Ovary (tissue), 9 donors: ENCODE results near the gene TLR9. TPM values are rescaled to one million over a fixed set of nuclear protein-coding genes. Genes with fewer than 3 reads are reported as not detected.

Experiments used
- DNase-seq, 5 donors: peaks; one replicate each; pipeline ENCODE4 v3.0.0-alpha.2; 2019 to 2020
- H3K27ac ChIP-seq, 2 donors: fragments of 200-600 bp; one replicate each; pipeline versions ENCODE4 v1.5.1 to v1.8.0; 2019 to 2022
- H3K27me3 ChIP-seq: fragments of 200-600 bp; one replicate; pipeline ENCODE4 v1.8.0; 2022
- H3K36me3 ChIP-seq: fragments of 200-600 bp; sonication (generic); one replicate; pipeline ENCODE4 v1.5.1; 2019
- H3K4me1 ChIP-seq: one replicate; pipeline ENCODE4 v1.8.1; 2013; ENCODE audit warnings: mild to moderate bottlenecking, moderate library complexity; ENCODE audit not compliant: insufficient read depth
- H3K4me3 ChIP-seq: fragments of 200-600 bp; sonication (generic); one replicate; pipeline ENCODE4 v1.5.1; 2017
- H3K9me3 ChIP-seq, 2 donors: fragments of 200-600 bp in 1 of 2; sonication (generic) in 1 of 2; one replicate each; pipeline versions ENCODE4 v1.5.1 to v1.8.1; 2013 to 2019; ENCODE audit warnings: mild to moderate bottlenecking in 1 of 2, moderate library complexity in 1 of 2
- EP300 ChIP-seq: sonication (generic); formaldehyde crosslinking; IDR thresholded peaks from one replicate; pipeline ENCODE4 v1.6.1; 2017; ENCODE audit warnings: antibody characterized with exemption
- POLR2A ChIP-seq: fragments of 450-650 bp; IDR thresholded peaks from one replicate; pipeline ENCODE4 v1.6.1; 2017; ENCODE audit warnings: antibody characterized with exemption, mild to moderate bottlenecking, moderate library complexity
- WGBS, 3 donors: extraction: QIAGEN DNeasy Blood & Tissue Kit in 1 of 3; methylation state at CpG; one replicate each; pipeline versions ENCODE4 v1.1.5 to v1.1.7; 2013 to 2017; 5-methylcytosine and 5-hydroxymethylcytosine counted together
- intact Hi-C, 4 donors: fragments of 100-400 bp; cut with DNase I; formaldehyde crosslinking; loops; one replicate each; pipeline versions ENCODE4 v1.11.0 to v1.15.1; 2022 to 2023
- polyA plus RNA-seq, 2 donors: library from polyadenylated mRNA; stranded (reverse); fragments of 200-250 nt in 1 of 2; fragments of 350-450 nt in 1 of 2; fragmentation: Illumina TruSeq in 1 of 2; extraction: RNeasy Lipid Tissue Mini Kit (QIAGEN cat#74804) in 1 of 2; gene quantifications; one replicate each; pipeline ENCODE4 v1.2.3, GENCODE V29; 2013 to 2014
- total RNA-seq, 7 donors: library from RNA; depleted of rRNA in 2 of 7; stranded (reverse); fragments of >200 nt in 2 of 7; fragmentation: NEBNext Ultra II Directional in 3 of 7; extraction: Animal tissue kit (Norgen Biotek cat#: 25700) in 3 of 7; gene quantifications; one replicate each; pipeline versions ENCODE4 v1.1.0 to v1.2.4, GENCODE V29; 2016 to 2023
- TF ChIP-seq, protein P1 (sequence below), 3 donors: fragments of 450-650 bp in 2 of 3; fragments of 200-600 bp in 1 of 3; IDR thresholded peaks; one replicate each; pipeline versions ENCODE4 v1.5.1 to v1.8.0; 2016 to 2022; ENCODE audit warnings: antibody characterized with exemption in 3 of 3, mild to moderate bottlenecking in 1 of 3
- donor health status: DM: no; HTN: no; CAD: no; lungs with moderate emphysema.
- donor health status: DM: no; HTN: no; CAD: no.
- donor health status: Bipolar disorder and iron deficiency.
- donor health status: DM: yes; HTN: yes; CAD: no.
- donor health status: DM: no; HTN: no; CAD: no.
- donor health status: DM: yes; HTN: yes; CAD: no.

The TLR9 gene
- total and polyA plus RNA-seq, 9 donors, result 0.15 to 1.5 (median 0.58) TPM; not detected in 2

DNA sequence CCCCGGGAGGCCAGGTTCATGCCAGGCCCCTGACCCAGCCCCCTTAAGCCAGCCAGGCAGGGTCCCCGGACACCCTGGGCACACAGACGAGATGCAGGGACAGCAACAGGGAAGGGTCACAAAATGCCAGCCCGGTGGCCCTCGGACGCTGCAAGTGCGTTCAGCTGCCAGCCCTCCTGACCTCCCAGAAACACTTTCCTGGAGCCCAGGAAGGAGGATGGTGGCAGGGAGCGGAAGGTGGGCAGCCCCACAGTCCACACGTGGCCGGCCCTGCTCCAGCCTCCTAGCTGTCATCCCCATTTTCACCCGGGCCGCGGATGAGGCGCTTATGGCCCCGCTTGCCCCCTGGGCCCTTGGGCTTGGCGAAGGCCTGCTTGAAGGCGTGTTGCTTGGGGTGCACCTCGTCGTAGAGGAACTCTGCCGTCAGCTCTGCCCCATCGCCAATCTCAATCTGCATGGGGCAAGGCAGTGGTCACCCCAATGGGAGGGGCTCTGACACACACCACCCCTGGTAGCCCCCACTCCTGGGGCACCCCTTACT is 3.4 kb upstream of the TLR9 start:
- H3K9me3 ChIP-seq, result no peaks in the 10 kb centered on the region
- no peak overlapping the region for H3K4me3 ChIP-seq
- TF ChIP-seq EP300 (no peak), POLR2A (no peak)
- TF ChIP-seq, protein P1, sequence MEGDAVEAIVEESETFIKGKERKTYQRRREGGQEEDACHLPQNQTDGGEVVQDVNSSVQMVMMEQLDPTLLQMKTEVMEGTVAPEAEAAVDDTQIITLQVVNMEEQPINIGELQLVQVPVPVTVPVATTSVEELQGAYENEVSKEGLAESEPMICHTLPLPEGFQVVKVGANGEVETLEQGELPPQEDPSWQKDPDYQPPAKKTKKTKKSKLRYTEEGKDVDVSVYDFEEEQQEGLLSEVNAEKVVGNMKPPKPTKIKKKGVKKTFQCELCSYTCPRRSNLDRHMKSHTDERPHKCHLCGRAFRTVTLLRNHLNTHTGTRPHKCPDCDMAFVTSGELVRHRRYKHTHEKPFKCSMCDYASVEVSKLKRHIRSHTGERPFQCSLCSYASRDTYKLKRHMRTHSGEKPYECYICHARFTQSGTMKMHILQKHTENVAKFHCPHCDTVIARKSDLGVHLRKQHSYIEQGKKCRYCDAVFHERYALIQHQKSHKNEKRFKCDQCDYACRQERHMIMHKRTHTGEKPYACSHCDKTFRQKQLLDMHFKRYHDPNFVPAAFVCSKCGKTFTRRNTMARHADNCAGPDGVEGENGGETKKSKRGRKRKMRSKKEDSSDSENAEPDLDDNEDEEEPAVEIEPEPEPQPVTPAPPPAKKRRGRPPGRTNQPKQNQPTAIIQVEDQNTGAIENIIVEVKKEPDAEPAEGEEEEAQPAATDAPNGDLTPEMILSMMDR (IDR thresholded peaks at IDR 0.05), result no peak
- H3K36me3 ChIP-seq, result peaks cover 2% of the 10 kb centered on the region
- H3K27me3 ChIP-seq, result no peaks in the 10 kb centered on the region
- H3K27ac ChIP-seq, result no peak overlapping the region
- intact Hi-C loops, result loop anchor here in 1 of 4 donors (10.0 kb wide), 1 partner anchor 46 kb away; the partner anchor contains the start of gene WDR82
- H3K4me1 ChIP-seq, result no peaks in the 10 kb centered on the region
- DNase-seq, result peak in 2 of 5 donors; percentile 20 to 31
- WGBS, 3 donors, result 84 to 85% (median 85%) methylated on average over 21 of the region's 21 CpGs

DNA sequence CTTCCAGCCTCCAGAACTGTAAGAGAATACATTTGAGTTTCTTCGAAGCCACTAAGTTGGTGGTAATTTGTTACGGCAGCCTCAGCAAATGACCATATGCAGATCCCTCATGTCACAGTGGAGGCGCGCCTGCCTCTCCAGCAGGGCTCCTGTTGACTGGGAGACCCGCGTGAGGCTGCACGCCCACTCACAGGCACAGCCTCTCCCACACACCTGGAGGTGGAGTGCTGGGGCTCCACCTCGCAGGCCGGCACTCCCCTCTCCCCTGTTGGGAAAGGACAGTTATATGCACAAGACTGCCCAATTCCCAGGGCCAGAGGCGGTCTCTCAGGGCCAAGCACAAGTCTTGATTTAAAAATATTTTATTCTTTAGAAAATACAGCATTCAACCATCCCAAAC is 2.8 kb upstream of the TLR9 start:
- no peaks in the 10 kb centered on the region for H3K27me3 ChIP-seq
- WGBS, 3 donors, result 72 to 78% (median 74%) methylated on average over 10 of the region's 10 CpGs
- H3K36me3 ChIP-seq, result peaks cover 2% of the 10 kb centered on the region
- TF ChIP-seq, protein P1 (IDR thresholded peaks at IDR 0.05), result no peak
- TF ChIP-seq EP300 (no peak), POLR2A (no peak)
- H3K4me3 ChIP-seq, result no peak overlapping the region
- no peak for DNase-seq
- no peaks in the 10 kb centered on the region for H3K4me1 ChIP-seq
- H3K9me3 ChIP-seq, result no peaks in the 10 kb centered on the region
- intact Hi-C loops, result loop anchor here in 1 of 4 donors (10.0 kb wide), 1 partner anchor 47 kb away; the partner anchor contains the start of gene WDR82
- no peak overlapping the region for H3K27ac ChIP-seq

- no peak overlapping the region for H3K27ac ChIP-seq
- 55 to 64% (median 60%) methylated on average over 7 of the region's 7 CpGs for WGBS, 3 donors
- peaks cover 2% of the 10 kb centered on the region for H3K36me3 ChIP-seq
- no peaks in the 10 kb centered on the region for H3K4me1 ChIP-seq
- no peak for DNase-seq
- TF ChIP-seq EP300, result no peak
- no peak for TF ChIP-seq POLR2A
- TF ChIP-seq, protein P1 (IDR thresholded peaks at IDR 0.05), result no peak
- H3K27me3 ChIP-seq, result no peaks in the 10 kb centered on the region
- intact Hi-C loops, result loop anchor here in 1 of 4 donors (10.0 kb wide), 1 partner anchor 47 kb away; the partner anchor contains the start of gene WDR82
- H3K9me3 ChIP-seq, result no peaks in the 10 kb centered on the region
- H3K4me3 ChIP-seq, result no peak overlapping the region
Observed at GRCh38 chr3:52227766-52228165, 2.3 kb upstream of the TLR9 start.

GRCh38 chr3:52227117-52227516 is 1.7 kb upstream of the TLR9 start:
- no peak for DNase-seq
- intact Hi-C loops, result loop anchor here in 1 of 4 donors (10.0 kb wide), 1 partner anchor 48 kb away; the partner anchor contains the start of gene WDR82
- WGBS, 3 donors, result 74 to 92% (median 88%) methylated on average over 4 of the region's 4 CpGs
- no peaks in the 10 kb centered on the region for H3K27me3 ChIP-seq
- H3K9me3 ChIP-seq, result no peaks in the 10 kb centered on the region
- peaks cover 2% of the 10 kb centered on the region for H3K4me1 ChIP-seq
- H3K4me3 ChIP-seq, result no peak overlapping the region
- TF ChIP-seq, protein P1 (IDR thresholded peaks at IDR 0.05), result no peak
- TF ChIP-seq EP300 (no peak), POLR2A (no peak)
- no peak overlapping the region for H3K27ac ChIP-seq
- peaks cover 2% of the 10 kb centered on the region for H3K36me3 ChIP-seq
